PC-9 (cell line): ENCODE data around the gene CFAP107.

Source experiments
- CTCF ChIP-seq: fragments of 200-600 bp; sonication (generic); conservative IDR thresholded peaks from 2 replicates; pipeline ENCODE4 v1.6.1; 2017; ENCODE audit warnings: mixed run types, antibody characterized with exemption, mild to moderate bottlenecking, moderate library complexity
- EZH2 ChIP-seq: fragments of 200-600 bp; sonication (generic); IDR thresholded peaks from 2 replicates; pipeline ENCODE4 v1.8.0; 2017; ENCODE audit warnings: antibody characterized with exemption, low read depth

- TF ChIP-seq CTCF (no peak), EZH2 (no peak)
These were observed 6.4 kb upstream of the CFAP107 start for GRCh38 chr1:12739613-12740012.
